ENCODE results near the gene OSBPL3.

Gene OSBPL3

DNA sequence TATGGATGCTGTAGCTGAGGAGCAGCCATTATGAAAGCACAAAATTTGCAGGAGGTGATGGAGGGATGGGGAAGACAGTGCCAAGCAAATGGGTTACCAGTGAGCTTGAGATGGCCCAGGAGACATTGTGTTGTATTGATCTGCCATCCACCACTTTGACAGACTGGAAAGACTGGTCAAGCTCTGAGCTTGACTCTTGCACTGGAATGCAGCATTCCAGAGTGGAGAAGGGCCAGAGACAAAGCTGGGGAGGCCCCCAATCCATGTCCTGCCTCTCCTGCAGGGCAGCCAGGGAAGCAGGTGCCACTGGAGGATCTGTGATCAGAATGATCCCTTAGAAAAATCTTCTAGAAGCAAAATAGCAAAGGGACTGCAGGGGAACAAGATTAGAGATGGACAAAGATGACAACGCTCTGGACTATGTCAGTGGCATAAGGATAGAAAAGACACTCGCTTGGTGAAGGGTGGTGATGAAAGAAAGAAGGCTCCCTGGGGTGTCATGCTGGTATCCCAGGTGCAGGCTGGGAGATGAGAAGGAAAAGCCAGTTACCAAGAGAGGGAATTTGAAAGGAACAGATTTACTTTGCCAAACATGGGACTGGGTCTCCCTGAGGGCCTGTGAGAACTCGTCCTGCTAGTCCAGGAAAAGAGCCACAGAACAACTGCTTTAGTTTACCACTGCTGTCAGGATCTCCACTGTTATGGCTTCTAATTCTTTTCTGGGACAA, 227.7 kb downstream of the OSBPL3 start:
- CTCF ChIA-PET: interaction anchor here (1.2 kb wide), 1 partner anchor 347 kb away, joined by 3 read pairs; no protein-coding TSS in a partner anchor
- H3K36me3 ChIP-seq (ENCODE audit: control insufficient read depth in 2 of 2, insufficient read depth in 1 of 2, low read length in 2 of 2): no peaks in the 10 kb centered on the region
- no peak overlapping the region for H3K4me3 ChIP-seq (ENCODE audit: low read depth, low read length)
- H3K27ac ChIP-seq (ENCODE audit: extremely low read depth, low read depth, low read length): no peak overlapping the region
- POLR2A ChIA-PET: interaction anchor here (3.5 kb wide), 1 partner anchor 11 kb away, joined by 12 read pairs; no protein-coding TSS in a partner anchor
- no peaks in the 10 kb centered on the region for H3K4me1 ChIP-seq (ENCODE audit: control insufficient read depth, insufficient read depth, low read length)
- H3K9me3 ChIP-seq (ENCODE audit: control insufficient read depth, insufficient read depth, low read depth, low read length): no peaks in the 10 kb centered on the region
- no peak for TF ChIP-seq ZBTB21 (tag by site-specific recombination; IDR thresholded peaks at IDR 0.05)
- TF ChIP-seq, protein P1, sequence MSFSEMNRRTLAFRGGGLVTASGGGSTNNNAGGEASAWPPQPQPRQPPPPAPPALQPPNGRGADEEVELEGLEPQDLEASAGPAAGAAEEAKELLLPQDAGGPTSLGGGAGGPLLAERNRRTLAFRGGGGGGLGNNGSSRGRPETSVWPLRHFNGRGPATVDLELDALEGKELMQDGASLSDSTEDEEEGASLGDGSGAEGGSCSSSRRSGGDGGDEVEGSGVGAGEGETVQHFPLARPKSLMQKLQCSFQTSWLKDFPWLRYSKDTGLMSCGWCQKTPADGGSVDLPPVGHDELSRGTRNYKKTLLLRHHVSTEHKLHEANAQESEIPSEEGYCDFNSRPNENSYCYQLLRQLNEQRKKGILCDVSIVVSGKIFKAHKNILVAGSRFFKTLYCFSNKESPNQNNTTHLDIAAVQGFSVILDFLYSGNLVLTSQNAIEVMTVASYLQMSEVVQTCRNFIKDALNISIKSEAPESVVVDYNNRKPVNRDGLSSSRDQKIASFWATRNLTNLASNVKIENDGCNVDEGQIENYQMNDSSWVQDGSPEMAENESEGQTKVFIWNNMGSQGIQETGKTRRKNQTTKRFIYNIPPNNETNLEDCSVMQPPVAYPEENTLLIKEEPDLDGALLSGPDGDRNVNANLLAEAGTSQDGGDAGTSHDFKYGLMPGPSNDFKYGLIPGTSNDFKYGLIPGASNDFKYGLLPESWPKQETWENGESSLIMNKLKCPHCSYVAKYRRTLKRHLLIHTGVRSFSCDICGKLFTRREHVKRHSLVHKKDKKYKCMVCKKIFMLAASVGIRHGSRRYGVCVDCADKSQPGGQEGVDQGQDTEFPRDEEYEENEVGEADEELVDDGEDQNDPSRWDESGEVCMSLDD (tag by site-specific recombination; IDR thresholded peaks at IDR 0.05): no peak
- TF ChIP-seq GLI2 (tag by site-specific recombination; IDR thresholded peaks at IDR 0.05; ENCODE audit: borderline replicate concordance, low read depth): no peak
- no peak for TF ChIP-seq ZNF664 (tag by site-specific recombination; IDR thresholded peaks at IDR 0.05)
- TF ChIP-seq ZNF140 (tag by site-specific recombination; IDR thresholded peaks at IDR 0.05): no peak
- TF ChIP-seq, protein P2, sequence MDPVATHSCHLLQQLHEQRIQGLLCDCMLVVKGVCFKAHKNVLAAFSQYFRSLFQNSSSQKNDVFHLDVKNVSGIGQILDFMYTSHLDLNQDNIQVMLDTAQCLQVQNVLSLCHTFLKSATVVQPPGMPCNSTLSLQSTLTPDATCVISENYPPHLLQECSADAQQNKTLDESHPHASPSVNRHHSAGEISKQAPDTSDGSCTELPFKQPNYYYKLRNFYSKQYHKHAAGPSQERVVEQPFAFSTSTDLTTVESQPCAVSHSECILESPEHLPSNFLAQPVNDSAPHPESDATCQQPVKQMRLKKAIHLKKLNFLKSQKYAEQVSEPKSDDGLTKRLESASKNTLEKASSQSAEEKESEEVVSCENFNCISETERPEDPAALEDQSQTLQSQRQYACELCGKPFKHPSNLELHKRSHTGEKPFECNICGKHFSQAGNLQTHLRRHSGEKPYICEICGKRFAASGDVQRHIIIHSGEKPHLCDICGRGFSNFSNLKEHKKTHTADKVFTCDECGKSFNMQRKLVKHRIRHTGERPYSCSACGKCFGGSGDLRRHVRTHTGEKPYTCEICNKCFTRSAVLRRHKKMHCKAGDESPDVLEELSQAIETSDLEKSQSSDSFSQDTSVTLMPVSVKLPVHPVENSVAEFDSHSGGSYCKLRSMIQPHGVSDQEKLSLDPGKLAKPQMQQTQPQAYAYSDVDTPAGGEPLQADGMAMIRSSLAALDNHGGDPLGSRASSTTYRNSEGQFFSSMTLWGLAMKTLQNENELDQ (tag by site-specific recombination; IDR thresholded peaks at IDR 0.05; ENCODE audit: low read depth): no peak
- TF ChIP-seq ZNF843 (tag by site-specific recombination; IDR thresholded peaks at IDR 0.05): no peak
- no peak for TF ChIP-seq ZNF792 (tag by site-specific recombination; IDR thresholded peaks at IDR 0.05)
- no peak for TF ChIP-seq ZNF184 (tag by site-specific recombination; IDR thresholded peaks at IDR 0.05)
- TF ChIP-seq ZNF555 (tag by site-specific recombination; conservative IDR thresholded peaks at IDR 0.05): no peak
- TF ChIP-seq, protein P3, sequence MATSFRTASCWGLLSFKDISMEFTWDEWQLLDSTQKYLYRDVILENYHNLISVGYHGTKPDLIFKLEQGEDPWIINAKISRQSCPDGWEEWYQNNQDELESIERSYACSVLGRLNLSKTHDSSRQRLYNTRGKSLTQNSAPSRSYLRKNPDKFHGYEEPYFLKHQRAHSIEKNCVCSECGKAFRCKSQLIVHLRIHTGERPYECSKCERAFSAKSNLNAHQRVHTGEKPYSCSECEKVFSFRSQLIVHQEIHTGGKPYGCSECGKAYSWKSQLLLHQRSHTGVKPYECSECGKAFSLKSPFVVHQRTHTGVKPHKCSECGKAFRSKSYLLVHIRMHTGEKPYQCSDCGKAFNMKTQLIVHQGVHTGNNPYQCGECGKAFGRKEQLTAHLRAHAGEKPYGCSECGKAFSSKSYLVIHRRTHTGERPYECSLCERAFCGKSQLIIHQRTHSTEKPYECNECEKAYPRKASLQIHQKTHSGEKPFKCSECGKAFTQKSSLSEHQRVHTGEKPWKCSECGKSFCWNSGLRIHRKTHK (tag by site-specific recombination; IDR thresholded peaks at IDR 0.05): no peak
- TF ChIP-seq, protein P4, sequence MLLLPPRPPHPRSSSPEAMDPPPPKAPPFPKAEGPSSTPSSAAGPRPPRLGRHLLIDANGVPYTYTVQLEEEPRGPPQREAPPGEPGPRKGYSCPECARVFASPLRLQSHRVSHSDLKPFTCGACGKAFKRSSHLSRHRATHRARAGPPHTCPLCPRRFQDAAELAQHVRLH (tag by site-specific recombination; IDR thresholded peaks at IDR 0.05): no peak
- TF ChIP-seq, protein P5, sequence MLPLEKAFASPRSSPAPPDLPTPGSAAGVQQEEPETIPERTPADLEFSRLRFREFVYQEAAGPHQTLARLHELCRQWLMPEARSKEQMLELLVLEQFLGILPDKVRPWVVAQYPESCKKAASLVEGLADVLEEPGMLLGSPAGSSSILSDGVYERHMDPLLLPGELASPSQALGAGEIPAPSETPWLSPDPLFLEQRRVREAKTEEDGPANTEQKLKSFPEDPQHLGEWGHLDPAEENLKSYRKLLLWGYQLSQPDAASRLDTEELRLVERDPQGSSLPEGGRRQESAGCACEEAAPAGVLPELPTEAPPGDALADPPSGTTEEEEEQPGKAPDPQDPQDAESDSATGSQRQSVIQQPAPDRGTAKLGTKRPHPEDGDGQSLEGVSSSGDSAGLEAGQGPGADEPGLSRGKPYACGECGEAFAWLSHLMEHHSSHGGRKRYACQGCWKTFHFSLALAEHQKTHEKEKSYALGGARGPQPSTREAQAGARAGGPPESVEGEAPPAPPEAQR (tag by site-specific recombination; IDR thresholded peaks at IDR 0.05): no peak
- no peak for TF ChIP-seq ZNF146 (tag by site-specific recombination; IDR thresholded peaks at IDR 0.05)
- no peak for TF ChIP-seq SP3 (tag by site-specific recombination; IDR thresholded peaks at IDR 0.05)
- no peak for TF ChIP-seq ZNF391 (tag by site-specific recombination; IDR thresholded peaks at IDR 0.05; ENCODE audit: borderline replicate concordance, low read depth)

All from HEK293 (cell line).